Measurements from ENCODE around the gene SERHL2.
"Not testable (repeated sequence)": the region's sequence is repeated elsewhere in the genome, so short reads cannot be mapped to it uniquely, and the experiment has no call there.

The SERHL2 gene

DNA sequence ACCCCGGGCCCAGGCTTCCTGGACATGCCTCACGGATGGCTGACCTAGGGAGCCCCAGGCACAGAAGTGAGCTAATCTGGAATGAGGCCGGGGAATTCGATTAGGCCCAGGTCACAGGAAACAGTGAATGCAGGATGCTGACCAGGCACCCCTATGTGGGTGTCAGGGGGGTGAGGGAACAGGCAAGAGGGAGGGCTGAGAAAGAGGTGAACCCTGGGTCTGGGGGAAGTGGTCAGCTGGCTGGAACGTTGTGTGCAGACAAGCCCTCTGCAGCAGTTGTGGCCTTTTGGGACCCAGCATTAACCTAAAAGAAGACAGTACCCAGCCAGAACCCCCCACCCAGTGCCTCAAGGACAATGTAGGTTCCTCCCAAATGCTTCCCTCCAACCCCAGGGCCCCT lies 8.1 kb downstream of the SERHL2 start:
- H3K4me3 ChIP-seq (ENCODE audit: low read depth in 1 of 2, low read length in 2 of 2): no peak overlapping the region
- H3K27ac ChIP-seq (ENCODE audit: low read length): no peak overlapping the region
- no peaks in the 10 kb centered on the region for H3K9me3 ChIP-seq (ENCODE audit: control insufficient read depth in 1 of 2, low read length in 2 of 2)
- H3K4me1 ChIP-seq (ENCODE audit: control insufficient read depth in 1 of 2, insufficient read depth in 2 of 2, low read length in 2 of 2): no peaks in the 10 kb centered on the region
- peaks cover 0 to 8% of the 10 kb centered on the region in 2 donors for H3K36me3 ChIP-seq (ENCODE audit: control insufficient read depth in 1 of 2, insufficient read depth in 2 of 2, low read length in 2 of 2)
- H3K27me3 ChIP-seq (ENCODE audit: low read depth, low read length): no peaks in the 10 kb centered on the region

DNA sequence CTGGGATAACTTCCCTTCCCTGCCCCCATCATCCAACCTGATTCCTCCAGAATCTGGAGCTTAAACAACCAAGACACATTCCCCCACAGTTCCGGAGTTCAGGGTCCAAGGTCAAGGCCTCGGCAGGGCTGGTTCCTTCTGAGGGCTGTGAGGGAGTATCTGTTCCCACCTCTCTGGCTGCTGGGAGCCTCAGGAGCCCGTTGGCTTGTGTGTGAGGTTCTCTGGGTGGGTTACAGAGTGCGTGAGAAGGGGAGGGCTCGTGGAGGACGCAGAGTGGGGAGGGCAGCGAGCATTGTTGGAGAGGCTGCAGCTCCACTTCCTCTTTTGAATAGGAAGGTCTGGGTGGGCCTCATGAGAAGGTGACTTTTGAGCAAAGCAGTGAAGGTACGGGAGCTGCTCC lies 8.5 kb downstream of the SERHL2 start:
- Histone ChIP-seq H3K27me3 (ENCODE audit: low read depth, low read length) (no peaks in the 10 kb centered on the region), H3K4me3 (ENCODE audit: low read depth in 1 of 2, low read length in 2 of 2) (no peak overlapping the region), H3K36me3 (ENCODE audit: control insufficient read depth in 1 of 2, insufficient read depth in 2 of 2, low read length in 2 of 2) (peaks cover 0 to 8% of the 10 kb centered on the region in 2 donors), H3K9me3 (ENCODE audit: control insufficient read depth in 1 of 2, low read length in 2 of 2) (no peaks in the 10 kb centered on the region), H3K27ac (ENCODE audit: low read length) (no peak overlapping the region), H3K4me1 (ENCODE audit: control insufficient read depth in 1 of 2, insufficient read depth in 2 of 2, low read length in 2 of 2) (no peaks in the 10 kb centered on the region)

DNA sequence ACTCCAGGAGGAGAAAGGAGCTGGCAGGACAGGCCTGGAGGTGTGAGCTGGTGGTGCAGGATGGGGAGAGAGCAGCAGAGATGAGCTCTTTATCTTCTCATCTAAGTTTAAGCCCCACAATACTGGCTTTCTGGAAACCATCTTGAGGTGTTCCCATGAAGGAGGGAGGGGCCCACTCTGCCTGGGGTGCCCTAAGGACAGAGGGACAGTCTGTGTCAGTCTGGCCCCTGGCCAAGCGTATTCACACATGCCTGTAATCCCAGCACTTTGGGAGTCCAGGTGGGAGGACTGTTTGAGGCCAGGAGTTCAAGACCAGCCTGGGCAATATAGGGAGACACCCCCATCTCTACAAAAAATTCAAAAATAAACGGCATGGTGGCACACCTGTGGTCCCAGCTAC lies 8.9 kb downstream of the SERHL2 start:
- H3K4me3 ChIP-seq (ENCODE audit: low read depth in 1 of 2, low read length in 2 of 2): no peak overlapping the region
- H3K9me3 ChIP-seq (ENCODE audit: control insufficient read depth in 1 of 2, low read length in 2 of 2): no peaks in the 10 kb centered on the region
- H3K36me3 ChIP-seq (ENCODE audit: control insufficient read depth in 1 of 2, insufficient read depth in 2 of 2, low read length in 2 of 2): peaks cover 0 to 8% of the 10 kb centered on the region in 2 donors
- no peaks in the 10 kb centered on the region for H3K27me3 ChIP-seq (ENCODE audit: low read depth, low read length)
- H3K4me1 ChIP-seq (ENCODE audit: control insufficient read depth in 1 of 2, insufficient read depth in 2 of 2, low read length in 2 of 2): no peaks in the 10 kb centered on the region
- H3K27ac ChIP-seq (ENCODE audit: low read length): no peak overlapping the region

DNA sequence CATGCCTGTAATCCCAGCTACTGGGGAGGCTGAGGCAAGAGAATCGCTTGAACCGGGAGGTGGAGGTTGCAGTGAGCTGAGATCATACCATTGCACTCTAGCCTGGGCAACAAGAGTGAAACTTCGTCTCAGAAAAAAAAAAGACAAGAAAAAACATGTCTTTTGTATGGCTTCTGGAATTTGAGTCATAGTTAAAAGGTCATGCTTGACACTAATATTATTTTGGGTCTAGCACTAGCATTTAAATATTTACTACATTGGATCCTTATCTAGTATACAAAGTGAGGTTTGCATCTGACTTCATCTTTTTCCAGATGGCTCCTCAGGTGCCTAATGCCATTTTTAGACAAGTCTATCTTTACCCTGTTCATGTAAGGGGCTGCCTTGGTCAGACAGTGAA lies 10.2 kb downstream of the SERHL2 start:
- H3K4me3 ChIP-seq (ENCODE audit: low read depth in 1 of 2, low read length in 2 of 2); H3K27ac ChIP-seq (ENCODE audit: low read length); H3K27me3 ChIP-seq (ENCODE audit: low read depth, low read length); H3K4me1 ChIP-seq (ENCODE audit: control insufficient read depth in 1 of 2, insufficient read depth in 2 of 2, low read length in 2 of 2); H3K9me3 ChIP-seq (ENCODE audit: control insufficient read depth in 1 of 2, low read length in 2 of 2); H3K36me3 ChIP-seq (ENCODE audit: control insufficient read depth in 1 of 2, insufficient read depth in 2 of 2, low read length in 2 of 2): not testable (repeated sequence)

- no peaks in the 10 kb centered on the region for H3K9me3 ChIP-seq (ENCODE audit: control insufficient read depth in 1 of 2, low read length in 2 of 2)
Measured at GRCh38 chr22:42564699-42565098, 10.9 kb downstream of the SERHL2 start.

DNA sequence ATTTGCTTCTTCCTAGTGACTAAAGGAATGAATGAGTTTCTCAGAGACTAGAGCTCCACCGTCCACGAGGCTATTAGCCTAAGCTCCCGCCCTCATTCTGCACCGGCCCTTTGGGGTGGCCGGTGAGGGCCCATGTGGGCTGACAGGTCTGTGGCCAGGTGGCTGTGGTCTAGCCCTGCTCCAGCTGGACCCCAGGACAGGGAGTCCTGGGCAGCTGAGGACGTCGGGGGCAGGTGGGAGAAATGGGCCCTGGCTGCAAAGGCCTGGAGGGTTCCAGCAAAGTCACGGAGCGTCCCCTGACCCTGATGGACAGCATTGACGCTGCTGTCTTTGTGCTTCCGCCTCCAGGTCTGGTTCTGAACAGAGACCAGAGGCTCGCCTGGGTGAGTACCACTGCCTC lies 12.2 kb downstream of the SERHL2 start:
- Histone ChIP-seq H3K4me3 (ENCODE audit: low read depth in 1 of 2, low read length in 2 of 2) (no peak overlapping the region), H3K27me3 (ENCODE audit: low read depth, low read length) (no peaks in the 10 kb centered on the region), H3K9me3 (ENCODE audit: control insufficient read depth in 1 of 2, low read length in 2 of 2) (no peaks in the 10 kb centered on the region), H3K4me1 (ENCODE audit: control insufficient read depth in 1 of 2, insufficient read depth in 2 of 2, low read length in 2 of 2) (no peaks in the 10 kb centered on the region), H3K36me3 (ENCODE audit: control insufficient read depth in 1 of 2, insufficient read depth in 2 of 2, low read length in 2 of 2) (peaks cover 0 to 8% of the 10 kb centered on the region in 2 donors), H3K27ac (ENCODE audit: low read length) (no peak overlapping the region)

More at GRCh38 chr22:42564699-42565098, 10.9 kb downstream of the SERHL2 start:
- no peak overlapping the region for H3K4me3 ChIP-seq (ENCODE audit: low read depth in 1 of 2, low read length in 2 of 2)
- H3K27ac ChIP-seq (ENCODE audit: low read length): no peak overlapping the region
- no peaks in the 10 kb centered on the region for H3K27me3 ChIP-seq (ENCODE audit: low read depth, low read length)
- no peaks in the 10 kb centered on the region for H3K4me1 ChIP-seq (ENCODE audit: control insufficient read depth in 1 of 2, insufficient read depth in 2 of 2, low read length in 2 of 2)
- H3K36me3 ChIP-seq (ENCODE audit: control insufficient read depth in 1 of 2, insufficient read depth in 2 of 2, low read length in 2 of 2): peaks cover 0 to 8% of the 10 kb centered on the region in 2 donors

DNA sequence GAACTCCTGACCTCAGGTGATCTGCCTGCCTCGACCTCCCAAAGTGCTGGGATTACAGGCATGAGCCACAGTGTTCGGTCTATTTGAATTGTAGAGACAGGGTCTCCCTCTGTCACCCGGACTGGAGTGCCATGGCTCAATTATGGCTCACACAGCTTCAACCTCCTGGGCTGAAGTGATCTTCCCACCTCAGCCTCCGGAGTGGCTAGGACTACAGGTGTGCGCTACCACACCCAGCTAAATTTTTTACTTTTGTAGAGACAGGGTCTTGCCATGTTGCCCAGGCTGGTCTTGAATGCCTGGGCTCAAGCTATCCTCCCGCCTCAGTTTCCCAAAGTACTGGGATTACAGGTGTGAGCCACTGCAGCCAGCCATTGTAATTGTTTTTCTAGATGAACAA lies 14.2 kb downstream of the SERHL2 start:
- H3K4me3 ChIP-seq (ENCODE audit: low read depth in 1 of 2, low read length in 2 of 2); H3K27ac ChIP-seq (ENCODE audit: low read length); H3K27me3 ChIP-seq (ENCODE audit: low read depth, low read length); H3K9me3 ChIP-seq (ENCODE audit: control insufficient read depth in 1 of 2, low read length in 2 of 2); H3K4me1 ChIP-seq (ENCODE audit: control insufficient read depth in 1 of 2, insufficient read depth in 2 of 2, low read length in 2 of 2): not testable (repeated sequence)
- peaks cover 0 to 20% of the 10 kb centered on the region in 2 donors for H3K36me3 ChIP-seq (ENCODE audit: control insufficient read depth in 1 of 2, insufficient read depth in 2 of 2, low read length in 2 of 2)

DNA sequence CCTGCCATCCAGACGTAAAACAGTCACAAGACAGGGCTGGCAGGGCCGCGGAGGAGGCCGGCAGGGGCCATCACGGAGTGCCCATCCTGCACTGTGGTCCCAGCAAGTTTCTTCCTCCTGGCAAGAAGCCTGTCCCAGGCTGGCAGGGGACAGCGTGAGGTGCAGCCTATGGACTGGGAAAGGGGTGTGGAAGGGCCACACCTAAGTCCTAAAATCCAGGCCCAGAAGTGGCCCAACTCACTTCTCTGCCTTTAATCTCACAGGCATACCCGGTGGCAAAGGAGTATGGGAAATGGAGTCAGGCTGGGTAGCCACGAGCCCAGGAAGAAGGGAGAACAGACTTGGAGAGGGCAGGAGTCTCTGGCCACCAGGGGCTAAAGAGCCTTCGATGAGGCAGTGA lies 16.8 kb downstream of the SERHL2 start:
- not testable (repeated sequence) for H3K27me3 ChIP-seq (ENCODE audit: low read depth, low read length); H3K4me3 ChIP-seq (ENCODE audit: low read depth in 1 of 2, low read length in 2 of 2); H3K4me1 ChIP-seq (ENCODE audit: control insufficient read depth in 1 of 2, insufficient read depth in 2 of 2, low read length in 2 of 2); H3K9me3 ChIP-seq (ENCODE audit: control insufficient read depth in 1 of 2, low read length in 2 of 2); H3K27ac ChIP-seq (ENCODE audit: low read length)
- peaks cover 0 to 34% of the 10 kb centered on the region in 2 donors for H3K36me3 ChIP-seq (ENCODE audit: control insufficient read depth in 1 of 2, insufficient read depth in 2 of 2, low read length in 2 of 2)

DNA sequence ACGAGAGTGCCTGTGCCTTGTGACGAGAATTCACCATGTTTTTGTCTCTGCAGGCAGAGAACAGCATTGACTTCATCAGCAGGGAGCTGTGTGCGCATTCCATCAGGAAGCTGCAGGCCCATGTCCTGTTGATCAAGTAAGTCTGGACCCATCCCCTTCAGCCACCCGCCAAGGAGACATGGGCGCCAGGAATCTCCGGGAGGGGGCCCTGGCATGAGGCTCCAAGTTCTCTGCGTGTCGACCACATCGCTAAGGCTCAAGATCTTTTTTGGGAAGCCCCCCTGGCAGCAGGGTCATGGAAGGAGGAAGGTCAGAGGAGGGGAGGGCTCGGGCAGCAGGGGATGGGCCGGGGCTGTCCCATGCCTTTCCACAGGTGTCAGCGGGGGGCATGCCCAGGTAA lies 17.3 kb downstream of the SERHL2 start:
- H3K4me3 ChIP-seq (ENCODE audit: low read depth in 1 of 2, low read length in 2 of 2); H3K4me1 ChIP-seq (ENCODE audit: control insufficient read depth in 1 of 2, insufficient read depth in 2 of 2, low read length in 2 of 2); H3K9me3 ChIP-seq (ENCODE audit: control insufficient read depth in 1 of 2, low read length in 2 of 2); H3K27ac ChIP-seq (ENCODE audit: low read length); H3K27me3 ChIP-seq (ENCODE audit: low read depth, low read length): not testable (repeated sequence)
- H3K36me3 ChIP-seq (ENCODE audit: control insufficient read depth in 1 of 2, insufficient read depth in 2 of 2, low read length in 2 of 2): peaks cover 0 to 35% of the 10 kb centered on the region in 2 donors

- not testable (repeated sequence) for H3K4me3 ChIP-seq (ENCODE audit: low read depth in 1 of 2, low read length in 2 of 2); H3K9me3 ChIP-seq (ENCODE audit: control insufficient read depth in 1 of 2, low read length in 2 of 2); H3K4me1 ChIP-seq (ENCODE audit: control insufficient read depth in 1 of 2, insufficient read depth in 2 of 2, low read length in 2 of 2); H3K27me3 ChIP-seq (ENCODE audit: low read depth, low read length); H3K27ac ChIP-seq (ENCODE audit: low read length)
- H3K36me3 ChIP-seq (ENCODE audit: control insufficient read depth in 1 of 2, insufficient read depth in 2 of 2, low read length in 2 of 2): peaks cover 0 to 48% of the 10 kb centered on the region in 2 donors
Measured at GRCh38 chr22:42574046-42574445, 20.3 kb downstream of the SERHL2 start.

DNA sequence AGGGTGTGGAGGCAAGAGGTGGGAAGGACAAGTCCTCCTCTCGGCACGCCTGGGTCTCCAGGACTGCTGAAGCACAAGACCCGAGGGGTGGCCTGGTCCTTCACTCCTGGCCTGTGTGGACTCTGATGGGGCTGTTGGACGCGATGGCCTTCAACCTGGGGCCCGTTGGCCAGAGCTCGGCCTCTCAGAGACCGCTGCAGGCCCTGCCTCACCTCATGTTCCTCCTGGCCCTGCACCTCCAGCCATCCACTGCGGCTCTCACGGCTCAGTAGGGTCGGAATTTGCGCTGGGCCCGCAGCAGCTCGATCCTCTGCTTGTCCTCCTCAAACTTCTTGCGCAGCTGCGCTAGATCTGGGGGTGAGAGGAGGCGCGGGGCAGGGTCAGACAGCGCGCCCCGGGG lies 20.7 kb downstream of the SERHL2 start:
- H3K27ac ChIP-seq (ENCODE audit: low read length): not testable (repeated sequence)
- H3K36me3 ChIP-seq (ENCODE audit: control insufficient read depth in 1 of 2, insufficient read depth in 2 of 2, low read length in 2 of 2): peaks cover 0 to 48% of the 10 kb centered on the region in 2 donors

DNA sequence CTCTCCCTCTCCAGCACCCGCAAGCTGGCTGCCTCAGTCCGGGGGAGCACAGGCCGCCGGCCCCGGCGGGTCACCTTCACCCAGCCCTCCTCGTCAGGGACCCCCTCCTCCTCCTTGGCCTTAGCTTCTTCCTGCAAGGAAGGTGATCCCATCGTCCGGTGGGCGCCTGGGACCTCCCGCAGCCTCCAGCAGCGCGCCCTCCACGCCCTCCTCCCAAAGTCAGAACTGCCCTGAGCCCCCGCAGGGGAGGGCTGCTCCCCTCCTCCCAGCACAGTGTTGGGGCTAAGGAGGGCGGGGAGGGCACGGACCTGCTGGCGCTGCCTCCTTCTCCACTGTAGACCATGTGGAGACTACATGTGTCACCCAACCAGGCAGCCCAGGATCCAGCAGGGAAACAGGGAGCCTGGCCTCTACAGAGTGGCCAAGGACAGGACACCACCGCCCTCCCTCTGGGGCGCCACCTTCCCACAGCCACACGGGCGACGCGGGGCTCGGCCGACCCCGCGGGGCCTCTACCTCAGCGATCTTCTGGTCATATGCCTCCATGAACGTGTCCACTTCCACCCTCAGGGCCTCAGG lies 22.3 kb downstream of the SERHL2 start:
- not testable (repeated sequence) for H3K4me1 ChIP-seq (ENCODE audit: control insufficient read depth in 1 of 2, insufficient read depth in 2 of 2, low read length in 2 of 2); H3K4me3 ChIP-seq (ENCODE audit: low read depth in 1 of 2, low read length in 2 of 2); H3K9me3 ChIP-seq (ENCODE audit: control insufficient read depth in 1 of 2, low read length in 2 of 2); H3K27me3 ChIP-seq (ENCODE audit: low read depth, low read length); H3K27ac ChIP-seq (ENCODE audit: low read length)
- peaks cover 0 to 48% of the 10 kb centered on the region in 2 donors for H3K36me3 ChIP-seq (ENCODE audit: control insufficient read depth in 1 of 2, insufficient read depth in 2 of 2, low read length in 2 of 2)

More for the DNA sequence above, 20.7 kb downstream of the SERHL2 start:
- H3K4me3 ChIP-seq (ENCODE audit: low read depth in 1 of 2, low read length in 2 of 2); H3K4me1 ChIP-seq (ENCODE audit: control insufficient read depth in 1 of 2, insufficient read depth in 2 of 2, low read length in 2 of 2); H3K27me3 ChIP-seq (ENCODE audit: low read depth, low read length); H3K9me3 ChIP-seq (ENCODE audit: control insufficient read depth in 1 of 2, low read length in 2 of 2): not testable (repeated sequence)
